GM19023 (cell line): ENCODE measurements around the gene C3AR1.
"Not testable (repeated sequence)": the region's sequence is repeated elsewhere in the genome, so short reads cannot be mapped to it uniquely, and the experiment has no call there.

ENCODE experiments used
- ATAC-seq: cut with Tn5 transposase; IDR thresholded peaks from one replicate; pipeline ENCODE4 v1.9.1; 2021; ENCODE audit warnings: mild to moderate bottlenecking, moderate library complexity; ENCODE audit not compliant: unreplicated experiment

C3AR1 gene

DNA sequence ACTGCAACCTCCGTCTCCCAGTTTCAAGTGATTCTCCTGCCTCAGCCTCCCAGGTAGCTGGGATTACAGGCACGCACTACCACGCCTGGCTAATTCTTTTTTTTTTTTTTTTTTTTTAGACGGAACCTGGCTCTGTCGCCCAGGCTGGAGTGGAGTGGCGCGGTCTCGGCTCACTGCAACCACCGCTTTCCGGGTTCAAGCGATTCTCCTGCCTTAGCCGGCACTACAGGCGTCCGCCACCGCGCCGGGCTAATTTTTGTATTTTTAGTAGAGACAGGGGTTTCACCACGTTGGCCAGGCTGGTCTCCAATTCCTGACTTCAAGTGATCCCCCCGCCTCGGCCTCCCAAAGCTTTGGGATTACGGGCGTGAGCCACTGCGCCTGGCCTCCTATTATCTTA lies 35.1 kb downstream of the C3AR1 start:
- not testable (repeated sequence) for ATAC-seq

GRCh38 chr12:8030189-8030588 lies 36.0 kb downstream of the C3AR1 start:
- no peak for ATAC-seq

GRCh38 chr12:8028267-8028666 lies 37.9 kb downstream of the C3AR1 start:
- no peak for ATAC-seq

GRCh38 chr12:8027856-8028255 lies 38.3 kb downstream of the C3AR1 start:
- ATAC-seq = no peak

- ATAC-seq = peak; percentile 99
Observed at GRCh38 chr12:8026291-8026900, 39.8 kb downstream of the C3AR1 start.

DNA sequence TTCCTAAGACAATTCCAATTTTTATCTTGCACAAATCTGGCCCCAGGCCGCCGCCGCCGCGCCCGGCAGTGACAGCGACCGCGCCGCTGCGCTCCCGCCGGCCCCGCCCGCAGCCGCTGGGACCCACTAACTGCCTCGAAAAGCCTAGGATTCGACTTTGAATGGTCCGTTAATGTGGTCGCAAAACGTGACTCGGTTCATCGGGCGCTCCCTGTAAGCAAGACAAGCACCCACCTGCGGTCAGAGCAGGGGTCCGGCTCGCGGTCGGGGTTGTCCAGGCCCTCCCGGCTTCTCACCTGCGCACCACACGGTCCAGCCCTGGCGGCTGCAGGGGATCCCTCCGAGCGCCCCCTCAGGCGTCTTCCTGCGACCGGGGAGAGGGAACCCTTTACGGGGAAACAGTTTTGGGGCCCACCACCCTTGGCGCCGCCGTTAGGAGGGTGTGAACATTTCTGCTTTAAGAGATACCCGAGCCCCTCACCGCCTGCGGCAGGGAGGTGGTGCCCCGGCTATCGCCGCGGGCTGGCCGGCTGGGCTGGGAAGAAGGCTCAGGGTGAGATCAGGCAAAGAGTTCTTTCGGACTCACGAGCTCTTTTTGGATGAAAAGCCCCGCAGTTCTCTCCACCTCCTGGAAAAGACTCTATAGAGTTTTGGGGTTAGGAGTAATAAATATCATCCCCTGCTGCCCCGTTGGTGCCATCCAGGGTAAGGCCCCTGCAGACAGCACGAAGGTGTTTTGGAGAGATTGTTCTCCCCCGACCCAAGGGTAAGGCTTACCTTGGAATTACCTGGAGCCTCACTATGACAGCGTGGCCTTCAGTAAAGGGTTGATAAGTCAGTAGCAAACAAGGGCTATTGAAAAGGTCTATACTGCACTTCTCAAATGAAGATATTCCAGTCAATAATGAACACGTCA lies 47.2 kb downstream of the C3AR1 start:
- no peak for ATAC-seq

DNA sequence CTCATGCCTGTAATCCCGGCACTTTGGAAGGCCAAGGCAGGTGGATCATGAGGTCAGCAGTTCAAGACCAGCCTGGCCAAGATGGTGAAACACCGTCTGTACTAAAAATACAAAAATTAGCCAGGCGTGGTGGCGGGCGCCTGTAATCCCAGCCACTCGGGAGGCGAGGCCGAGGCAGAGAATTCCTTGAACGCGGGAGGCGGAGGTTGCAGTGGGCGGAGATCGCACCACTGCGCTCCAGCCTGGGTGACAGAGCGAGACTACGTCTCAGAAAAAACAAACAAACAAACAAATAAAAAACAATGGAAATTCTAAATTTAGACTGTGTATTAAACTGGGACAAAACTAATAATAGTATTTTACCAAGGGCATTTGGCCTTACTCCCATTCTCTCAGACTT lies 47.9 kb downstream of the C3AR1 start:
- not testable (repeated sequence) for ATAC-seq

- ATAC-seq = no peak
Observed at GRCh38 chr12:8014836-8015235, 51.3 kb downstream of the C3AR1 start.

DNA sequence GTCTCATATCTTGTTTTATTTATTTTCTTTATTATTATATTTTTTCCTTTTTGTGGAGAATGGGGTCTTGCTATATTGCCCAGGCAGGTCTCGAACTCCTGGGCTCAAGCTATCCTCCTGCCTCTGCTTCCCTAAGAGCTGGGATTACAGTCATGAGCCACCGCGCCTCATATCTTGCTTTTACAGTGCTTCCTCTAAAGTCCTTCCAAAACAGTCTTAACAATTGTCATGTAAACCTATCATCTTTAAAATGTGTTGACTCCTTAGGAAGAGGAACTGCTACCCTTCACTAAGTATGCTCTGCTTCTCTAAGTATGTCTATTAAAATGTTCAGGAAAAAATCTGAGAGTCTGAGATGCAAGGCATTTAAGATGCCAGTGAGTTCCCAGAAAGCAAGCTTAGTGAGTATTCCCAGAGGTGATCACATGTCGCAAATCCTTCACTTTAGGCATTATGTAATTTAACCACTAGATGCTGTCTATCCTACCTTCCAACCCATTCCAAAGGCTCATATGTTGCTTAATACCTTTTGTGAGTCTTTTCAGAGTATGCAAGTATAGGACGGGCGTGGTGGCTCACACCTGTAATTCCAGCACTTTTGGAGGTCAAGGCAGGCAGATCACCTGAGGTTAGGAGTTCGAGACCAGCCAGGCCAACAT lies 53.4 kb downstream of the C3AR1 start:
- no peak for ATAC-seq

DNA sequence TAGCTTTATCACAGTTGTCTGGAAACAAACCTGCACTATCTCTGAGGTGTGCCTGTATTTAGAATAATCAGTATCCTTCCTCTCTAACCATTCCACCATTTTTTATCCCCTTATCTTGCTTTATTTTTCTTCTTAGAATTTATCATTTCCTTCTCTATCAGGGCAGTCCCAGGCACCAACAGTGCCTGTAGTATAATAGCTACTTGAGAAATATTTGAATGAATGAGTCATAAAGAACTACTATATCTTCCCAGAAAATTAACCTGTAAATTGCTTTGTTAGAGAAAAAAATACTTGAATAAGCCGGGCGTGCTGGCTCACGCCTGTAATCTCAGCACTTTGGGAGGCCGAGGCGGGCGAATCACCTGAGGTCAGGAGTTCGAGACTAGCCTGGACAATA lies 54.8 kb downstream of the C3AR1 start:
- ATAC-seq = no peak
